Measurements from ENCODE around the gene MARK3.

MARK3 gene

GRCh38 chr14:103396463-103396862, 11.2 kb downstream of the MARK3 start:
- no peak for DNase-seq

- DNase-seq = no peak
Measured at GRCh38 chr14:103398427-103399195, 13.4 kb downstream of the MARK3 start.

- no peak for DNase-seq
Measured at GRCh38 chr14:103400537-103400936, 15.3 kb downstream of the MARK3 start.

GRCh38 chr14:103401223-103402214, 16.3 kb downstream of the MARK3 start:
- no peak for DNase-seq

GRCh38 chr14:103402695-103403094, 17.5 kb downstream of the MARK3 start:
- no peak for DNase-seq

- no peak for DNase-seq
Measured at GRCh38 chr14:103404032-103404918, 19.1 kb downstream of the MARK3 start.

- DNase-seq = no peak
Measured at GRCh38 chr14:103404920-103405319, 19.7 kb downstream of the MARK3 start.

- DNase-seq = no peak
Measured at GRCh38 chr14:103408491-103409155, 23.4 kb downstream of the MARK3 start.

- DNase-seq = no peak
Measured at GRCh38 chr14:103416916-103417315, 31.7 kb downstream of the MARK3 start.

GRCh38 chr14:103418481-103418818, 33.2 kb downstream of the MARK3 start:
- no peak for DNase-seq

GRCh38 chr14:103421556-103421955, 36.3 kb downstream of the MARK3 start:
- no peak for DNase-seq

- no peak for DNase-seq
Measured at GRCh38 chr14:103423050-103423461, 37.8 kb downstream of the MARK3 start.

- peak; percentile 7 to 14 for DNase-seq
Measured at GRCh38 chr14:103427485-103428443, 42.5 kb downstream of the MARK3 start.

- no peak for DNase-seq
Measured at GRCh38 chr14:103428723-103429556, 43.7 kb downstream of the MARK3 start.

GRCh38 chr14:103430358-103430757, 45.1 kb downstream of the MARK3 start:
- no peak for DNase-seq

- no peak for DNase-seq
Measured at GRCh38 chr14:103432627-103433026, 47.4 kb downstream of the MARK3 start.

GRCh38 chr14:103433916-103434563, 48.8 kb downstream of the MARK3 start:
- DNase-seq = no peak

- no peak for DNase-seq
Measured at GRCh38 chr14:103434868-103435442, 49.7 kb downstream of the MARK3 start.

GRCh38 chr14:103436533-103436932, 51.3 kb downstream of the MARK3 start:
- no peak for DNase-seq

All from stimulated activated CD4-positive, alpha-beta T cell treated with anti-CD3 and anti-CD28 coated beads, Interleukin-2, amount 100 ng/mL, for 48 hours (primary cell).